DMS79 treated with DMSO at 0.1 percent for 48 hours (cell line): ENCODE results near the gene LYZ.

Source experiments
- DNase-seq: peaks from one replicate; lab custom pipeline; 2025; lab: John Stamatoyannopoulos, UW

Gene LYZ

GRCh38 chr12:69386921-69387320 lies 38.7 kb downstream of the LYZ start:
- no peak for DNase-seq

GRCh38 chr12:69388371-69388770 lies 40.2 kb downstream of the LYZ start:
- no peak for DNase-seq

GRCh38 chr12:69389831-69390230 lies 41.6 kb downstream of the LYZ start:
- no peak for DNase-seq

- no peak for DNase-seq
These were observed 44.2 kb downstream of the LYZ start for GRCh38 chr12:69392179-69392928.

GRCh38 chr12:69396041-69396440 lies 47.9 kb downstream of the LYZ start:
- no peak for DNase-seq

GRCh38 chr12:69396963-69397362 lies 48.8 kb downstream of the LYZ start:
- no peak for DNase-seq

GRCh38 chr12:69397978-69398377 lies 49.8 kb downstream of the LYZ start:
- no peak for DNase-seq

GRCh38 chr12:69401940-69402339 lies 53.8 kb downstream of the LYZ start:
- DNase-seq = no peak
